Measurements from ENCODE around the gene KRT72. TPM values are rescaled to one million over a fixed set of nuclear protein-coding genes. Genes with fewer than 3 reads are reported as not detected.

KRT72 gene
- total RNA-seq, 1 experiment from 2014 or later = not detected

- Histone ChIP-seq H2AFZ (ENCODE audit: low read length) (no peak overlapping the region), H3K36me3 (ENCODE audit: low read depth, low read length) (no peaks in the 10 kb centered on the region), H3K79me2 (ENCODE audit: low read length) (no peaks in the 10 kb centered on the region), H3F3A (ENCODE audit: low read length, unreplicated experiment) (no peaks in the 10 kb centered on the region), H3K9me2 (replicated peaks; ENCODE audit: low read length) (no peaks in the 10 kb centered on the region), H3K4me1 (ENCODE audit: insufficient read depth, low read length) (no peaks in the 10 kb centered on the region), H3K27me3 (ENCODE audit: low read length) (peaks cover 62% of the 10 kb centered on the region), H3K9ac (ENCODE audit: low read length) (no peak overlapping the region), H4K20me1 (ENCODE audit: low read length) (no peaks in the 10 kb centered on the region), H3K4me2 (ENCODE audit: low read length) (no peak overlapping the region), H3K4me3 (ENCODE audit: low read length) (no peak overlapping the region), H3K9me3 (ENCODE audit: low read length) (no peaks in the 10 kb centered on the region), H3K27ac (ENCODE audit: low read length) (no peak overlapping the region)
- BruUV-seq (replicated peaks) = no TSS peak
- intact Hi-C loops (cut with micrococcal nuclease) = no loop called here
- POLR2A ChIA-PET (ENCODE audit: unreplicated experiment) = no interaction called here
- TF ChIP-seq EZH2phosphoT487 (IDR thresholded peaks at IDR 0.05; ENCODE audit: borderline replicate concordance, low read length) = no peak
- TF ChIP-seq EZH2 (IDR thresholded peaks at IDR 0.05; ENCODE audit: low read length, unreplicated experiment) = no peak
- TF ChIP-seq CTCF (conservative IDR thresholded peaks at IDR 0.05; ENCODE audit: low read depth, low read length) = no peak
- CTCF ChIA-PET = no interaction called here
- DNase-seq (no peak), ATAC-seq (no peak)
Observed at GRCh38 chr12:52613384-52614030, 12.2 kb upstream of the KRT72 start.

GRCh38 chr12:52612431-52613383 lies 11.4 kb upstream of the KRT72 start:
- H3K27me3 ChIP-seq (ENCODE audit: low read length) = peaks cover 62% of the 10 kb centered on the region
- ATAC-seq (no peak), DNase-seq (no peak)
- H3K79me2 ChIP-seq (ENCODE audit: low read length) = no peaks in the 10 kb centered on the region
- no peaks in the 10 kb centered on the region for H3K9me2 ChIP-seq (replicated peaks; ENCODE audit: low read length)
- H3K9me3 ChIP-seq (ENCODE audit: low read length) = no peaks in the 10 kb centered on the region
- ChIA-PET CTCF (no interaction called here), POLR2A (ENCODE audit: unreplicated experiment) (no interaction called here)
- no peak overlapping the region for H3K4me3 ChIP-seq (ENCODE audit: low read length)
- H3F3A ChIP-seq (ENCODE audit: low read length, unreplicated experiment) = no peaks in the 10 kb centered on the region
- TF ChIP-seq CTCF (conservative IDR thresholded peaks at IDR 0.05; ENCODE audit: low read depth, low read length) = no peak
- no peak for TF ChIP-seq EZH2 (IDR thresholded peaks at IDR 0.05; ENCODE audit: low read length, unreplicated experiment)
- TF ChIP-seq EZH2phosphoT487 (IDR thresholded peaks at IDR 0.05; ENCODE audit: borderline replicate concordance, low read length) = no peak
- H3K36me3 ChIP-seq (ENCODE audit: low read depth, low read length) = no peaks in the 10 kb centered on the region
- intact Hi-C loops (cut with micrococcal nuclease) = no loop called here
- BruUV-seq (replicated peaks) = no TSS peak
- no peaks in the 10 kb centered on the region for H3K4me1 ChIP-seq (ENCODE audit: insufficient read depth, low read length)
- no peaks in the 10 kb centered on the region for H4K20me1 ChIP-seq (ENCODE audit: low read length)
- no peak overlapping the region for H3K27ac ChIP-seq (ENCODE audit: low read length)
- no peak overlapping the region for H3K9ac ChIP-seq (ENCODE audit: low read length)
- H2AFZ ChIP-seq (ENCODE audit: low read length) = no peak overlapping the region
- no peak overlapping the region for H3K4me2 ChIP-seq (ENCODE audit: low read length)

GRCh38 chr12:52611080-52611468 lies 9.8 kb upstream of the KRT72 start:
- intact Hi-C loops (cut with micrococcal nuclease) = no loop called here
- H3F3A ChIP-seq (ENCODE audit: low read length, unreplicated experiment) = no peaks in the 10 kb centered on the region
- TF ChIP-seq EZH2 (IDR thresholded peaks at IDR 0.05; ENCODE audit: low read length, unreplicated experiment) (no peak), CTCF (conservative IDR thresholded peaks at IDR 0.05; ENCODE audit: low read depth, low read length) (no peak), EZH2phosphoT487 (IDR thresholded peaks at IDR 0.05; ENCODE audit: borderline replicate concordance, low read length) (no peak)
- no peak overlapping the region for H3K27ac ChIP-seq (ENCODE audit: low read length)
- CTCF ChIA-PET = no interaction called here
- no peak overlapping the region for H3K4me3 ChIP-seq (ENCODE audit: low read length)
- H3K9me2 ChIP-seq (replicated peaks; ENCODE audit: low read length) = no peaks in the 10 kb centered on the region
- POLR2A ChIA-PET (ENCODE audit: unreplicated experiment) = no interaction called here
- H3K9ac ChIP-seq (ENCODE audit: low read length) = no peak overlapping the region
- BruUV-seq (replicated peaks) = no TSS peak
- H3K27me3 ChIP-seq (ENCODE audit: low read length) = peaks cover 47% of the 10 kb centered on the region
- H2AFZ ChIP-seq (ENCODE audit: low read length) = no peak overlapping the region
- H3K36me3 ChIP-seq (ENCODE audit: low read depth, low read length) = no peaks in the 10 kb centered on the region
- DNase-seq (no peak), ATAC-seq (no peak)
- no peaks in the 10 kb centered on the region for H3K4me1 ChIP-seq (ENCODE audit: insufficient read depth, low read length)
- H3K9me3 ChIP-seq (ENCODE audit: low read length) = no peaks in the 10 kb centered on the region
- H4K20me1 ChIP-seq (ENCODE audit: low read length) = no peaks in the 10 kb centered on the region
- H3K4me2 ChIP-seq (ENCODE audit: low read length) = no peak overlapping the region
- no peaks in the 10 kb centered on the region for H3K79me2 ChIP-seq (ENCODE audit: low read length)
